Fibroblast of mammary gland (primary cell): ENCODE results near the gene CHST11.

Experiments
- DNase-seq: peaks from one replicate; pipeline ENCODE4 v3.0.0-alpha.2; 2010; ENCODE audit warnings: low read depth
- H3K4me3 ChIP-seq: 2 replicates; pipeline ENCODE4 v1.5.1; 2011; ENCODE audit warnings: low read depth, mild to moderate bottlenecking, low read length, moderate library complexity; ENCODE audit not compliant: control insufficient read depth
- TF ChIP-seq, protein P1 (sequence below): conservative IDR thresholded peaks from 2 replicates; pipeline ENCODE4 v1.5.1; 2011; ENCODE audit warnings: low read depth, low read length, inconsistent platforms; ENCODE audit not compliant: control insufficient read depth, insufficient read depth

CHST11 gene

DNA sequence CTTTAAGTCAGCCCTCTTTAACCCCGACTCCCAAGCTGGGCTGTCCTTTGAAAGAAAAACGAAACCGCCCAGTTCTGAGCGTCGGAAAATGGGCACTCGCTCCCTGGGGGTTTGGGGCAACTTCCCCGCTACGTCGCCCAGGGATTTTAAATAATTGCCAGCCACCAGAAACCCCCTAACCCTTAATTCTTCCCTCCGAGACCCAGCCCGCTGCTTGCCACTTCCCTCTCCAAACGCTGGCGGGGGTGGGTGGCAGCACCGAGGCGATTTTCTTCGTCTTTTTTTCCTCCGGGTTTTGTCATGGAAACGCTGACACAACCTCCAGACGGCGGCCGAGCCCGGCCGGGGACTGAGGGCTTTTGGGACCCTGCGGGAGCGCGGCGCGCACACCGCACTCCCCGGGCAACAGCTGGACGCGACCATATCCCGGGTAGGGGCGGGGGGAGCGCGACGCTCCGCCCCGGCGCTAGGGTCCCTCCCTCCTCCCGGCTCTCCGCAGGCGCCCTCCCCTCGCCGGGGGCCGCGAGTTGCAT, at the start of gene CHST11:
TSS of gene CHST11 (plus strand) at position 532 of the 533 bp plus-strand sequence.
- peak; percentile 78 for DNase-seq
- TF ChIP-seq, protein P1, sequence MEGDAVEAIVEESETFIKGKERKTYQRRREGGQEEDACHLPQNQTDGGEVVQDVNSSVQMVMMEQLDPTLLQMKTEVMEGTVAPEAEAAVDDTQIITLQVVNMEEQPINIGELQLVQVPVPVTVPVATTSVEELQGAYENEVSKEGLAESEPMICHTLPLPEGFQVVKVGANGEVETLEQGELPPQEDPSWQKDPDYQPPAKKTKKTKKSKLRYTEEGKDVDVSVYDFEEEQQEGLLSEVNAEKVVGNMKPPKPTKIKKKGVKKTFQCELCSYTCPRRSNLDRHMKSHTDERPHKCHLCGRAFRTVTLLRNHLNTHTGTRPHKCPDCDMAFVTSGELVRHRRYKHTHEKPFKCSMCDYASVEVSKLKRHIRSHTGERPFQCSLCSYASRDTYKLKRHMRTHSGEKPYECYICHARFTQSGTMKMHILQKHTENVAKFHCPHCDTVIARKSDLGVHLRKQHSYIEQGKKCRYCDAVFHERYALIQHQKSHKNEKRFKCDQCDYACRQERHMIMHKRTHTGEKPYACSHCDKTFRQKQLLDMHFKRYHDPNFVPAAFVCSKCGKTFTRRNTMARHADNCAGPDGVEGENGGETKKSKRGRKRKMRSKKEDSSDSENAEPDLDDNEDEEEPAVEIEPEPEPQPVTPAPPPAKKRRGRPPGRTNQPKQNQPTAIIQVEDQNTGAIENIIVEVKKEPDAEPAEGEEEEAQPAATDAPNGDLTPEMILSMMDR: peak; percentile 27
- peak within 1 kb of the TSS; percentile 88 for H3K4me3 ChIP-seq

DNA sequence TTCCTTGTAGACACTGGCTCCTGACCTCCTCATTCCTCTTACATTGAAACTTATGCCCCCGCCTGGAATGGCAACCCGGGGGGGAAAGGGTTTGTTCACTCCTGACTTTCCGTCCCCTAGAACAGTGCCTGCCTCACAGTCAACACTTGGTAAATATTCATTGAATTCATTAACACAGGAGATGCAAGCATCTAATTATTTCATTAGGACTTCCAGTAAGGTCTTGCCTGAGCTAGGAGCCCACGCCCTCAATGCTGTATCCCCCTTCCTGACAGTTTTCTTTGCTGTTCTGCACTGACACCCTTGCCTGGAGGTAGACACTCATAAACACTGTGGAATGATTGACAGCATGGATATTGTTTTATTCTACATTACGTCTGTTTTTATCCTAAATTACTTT, 49.3 kb upstream of the CHST11 start:
- TF ChIP-seq, protein P1: no peak
- H3K4me3 ChIP-seq: no peak overlapping the region
- no peak for DNase-seq

DNA sequence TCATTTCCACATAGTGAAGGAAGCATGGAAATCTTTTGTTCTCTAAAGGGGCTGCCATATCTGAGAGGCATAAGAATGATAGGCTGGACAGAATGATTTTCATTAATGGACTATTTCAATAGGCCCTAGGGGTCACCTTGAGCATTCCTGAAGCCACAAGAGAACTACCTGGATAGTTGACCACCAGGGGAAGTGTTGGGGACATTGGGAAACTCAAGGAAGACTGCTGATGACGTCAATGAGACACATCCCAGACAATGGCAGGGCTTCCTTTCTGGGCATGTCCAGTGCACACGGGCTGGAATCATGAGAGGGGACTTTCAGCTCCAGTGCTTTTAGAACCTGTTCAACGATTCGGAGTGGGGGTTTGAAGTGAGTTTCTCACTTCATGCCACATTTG, 48.8 kb upstream of the CHST11 start:
- TF ChIP-seq, protein P1: no peak
- no peak for DNase-seq
- no peak overlapping the region for H3K4me3 ChIP-seq

DNA sequence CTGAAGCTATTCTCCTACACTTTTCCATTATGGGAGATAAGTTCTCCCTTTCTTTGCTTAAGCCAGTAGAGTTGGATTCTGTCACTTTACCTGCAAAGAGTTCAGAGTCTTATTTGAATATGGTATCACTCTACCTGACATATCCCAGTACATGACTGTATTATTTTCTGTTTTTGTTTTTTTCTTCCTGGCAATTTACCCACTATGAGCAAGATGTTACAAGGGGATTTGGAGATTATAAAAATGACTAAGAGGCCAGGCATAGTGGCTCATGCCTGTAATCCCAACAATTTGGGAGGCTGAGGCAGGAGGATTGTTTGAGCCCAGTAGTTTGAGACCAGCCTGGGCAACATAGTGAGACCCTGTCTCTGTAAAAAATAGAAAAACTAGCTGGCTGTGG, 46.4 kb upstream of the CHST11 start:
- TF ChIP-seq, protein P1: no peak

DNA sequence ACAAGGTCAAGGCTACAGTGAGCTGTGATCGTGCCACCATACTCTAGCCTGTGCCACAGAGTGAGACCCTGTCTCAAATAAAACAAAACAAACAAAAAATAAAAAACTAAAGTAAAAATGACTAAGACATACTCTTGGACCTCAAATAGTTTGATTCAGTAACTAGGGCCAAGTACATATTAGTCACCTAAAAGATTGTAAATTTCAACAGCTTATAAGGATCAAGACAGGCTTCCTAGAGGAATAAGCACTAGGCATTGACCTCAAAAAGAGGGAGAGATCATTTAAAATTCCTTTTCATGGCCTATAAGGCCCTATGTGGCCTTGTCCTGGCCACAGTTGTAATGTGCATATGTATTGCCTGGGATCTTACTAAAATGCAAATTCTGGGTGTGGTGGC, 46.0 kb upstream of the CHST11 start:
- no peak overlapping the region for H3K4me3 ChIP-seq
- TF ChIP-seq, protein P1: no peak
- DNase-seq: peak; percentile 78

More for the DNA sequence above, 46.4 kb upstream of the CHST11 start:
- DNase-seq: peak; percentile 51
- H3K4me3 ChIP-seq: no peak overlapping the region

DNA sequence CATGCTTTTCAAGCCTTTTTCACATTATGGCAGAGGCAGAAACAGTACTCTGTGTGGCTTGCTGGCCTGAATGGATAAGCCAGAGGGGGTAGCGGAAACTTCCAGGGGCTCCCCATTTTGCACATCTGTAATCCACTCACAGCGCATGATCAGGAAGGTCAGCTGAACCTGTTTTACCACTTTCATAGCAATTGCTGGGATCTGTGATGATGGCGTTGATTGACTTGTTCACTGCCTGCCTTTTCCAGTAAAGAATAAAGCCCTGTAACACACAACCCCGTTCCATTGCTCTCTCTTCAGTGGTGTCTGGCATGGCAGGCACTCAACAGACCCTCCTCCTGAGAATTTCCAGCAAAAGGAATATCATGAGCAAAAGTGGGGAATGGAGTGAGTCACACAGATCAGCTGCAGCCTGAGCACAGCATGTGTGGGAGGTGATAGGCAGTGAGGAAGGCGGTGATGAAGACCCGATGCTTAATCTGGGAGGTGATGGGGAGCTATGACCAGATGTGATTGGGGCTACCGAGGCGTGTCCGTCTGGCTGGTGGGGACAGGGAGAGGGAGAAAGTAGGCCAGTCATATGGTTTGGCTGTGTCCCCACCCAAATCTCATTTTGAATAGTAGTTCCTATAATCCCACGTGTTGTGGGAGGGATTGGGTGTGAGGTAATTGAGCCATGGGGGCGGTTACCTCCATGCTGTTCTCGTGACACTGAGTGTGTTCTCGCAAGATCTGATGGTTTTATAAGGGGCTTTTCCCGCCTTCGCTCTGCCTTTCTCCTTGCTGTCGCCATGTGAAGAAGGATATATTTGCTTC, 44.7 kb upstream of the CHST11 start:
- no peak overlapping the region for H3K4me3 ChIP-seq
- TF ChIP-seq, protein P1: no peak
- DNase-seq: peak; percentile 67
